Mesodermal cell (in vitro differentiated cells): ENCODE results near the gene FASN.

Experiments
- H3K27ac ChIP-seq: 2 replicates; pipeline ENCODE4 v1.7.0; 2013; ENCODE audit warnings: mild to moderate bottlenecking, low read depth, low read length, moderate library complexity; ENCODE audit not compliant: severe bottlenecking
- H3K36me3 ChIP-seq: 2 replicates; pipeline ENCODE4 v1.7.1; 2013; ENCODE audit warnings: mild to moderate bottlenecking, low read length, moderate library complexity; ENCODE audit not compliant: control insufficient read depth, insufficient read depth
- H3K4me1 ChIP-seq: one replicate; pipeline ENCODE4 v1.7.1; 2013; ENCODE audit warnings: mild to moderate bottlenecking, low read length; ENCODE audit not compliant: insufficient read depth, control insufficient read depth, poor library complexity, severe bottlenecking
- H3K4me3 ChIP-seq: 2 replicates; pipeline ENCODE4 v1.7.0; 2013; ENCODE audit warnings: low read length, control low read depth, mild to moderate bottlenecking; ENCODE audit not compliant: insufficient read depth, poor library complexity, severe bottlenecking; ENCODE audit errors: extremely low read depth
- H3K9me3 ChIP-seq: 2 replicates; pipeline ENCODE4 v1.7.1; 2013; ENCODE audit warnings: mild to moderate bottlenecking, low read length, moderate library complexity; ENCODE audit not compliant: control insufficient read depth
- WGBS, 2 experiments: methylation state at CpG; one replicate each; pipeline ENCODE4 v1.1.5; 2013; ENCODE audit warnings: missing lambda C conversion rate in 2 of 2; ENCODE audit not compliant: insufficient coverage in 2 of 2; 5-methylcytosine and 5-hydroxymethylcytosine counted together

The FASN gene

GRCh38 chr17:82085931-82086764, 11.9 kb downstream of the FASN start:
- Histone ChIP-seq H3K4me3 (no peak overlapping the region), H3K27ac (no peak overlapping the region), H3K4me1 (no peaks in the 10 kb centered on the region), H3K36me3 (peaks cover 99% of the 10 kb centered on the region), H3K9me3 (no peaks in the 10 kb centered on the region)
- WGBS, 2 experiments: 96 to 98% methylated on average over 16 to 24 of the region's 25 CpGs

- Histone ChIP-seq H3K36me3 (peaks cover 99% of the 10 kb centered on the region), H3K27ac (no peak overlapping the region)
These were observed 12.8 kb downstream of the FASN start for GRCh38 chr17:82085031-82085861.

GRCh38 chr17:82084373-82085030, 13.5 kb downstream of the FASN start:
- 97 to 98% methylated on average over 22 to 26 of the region's 31 CpGs for WGBS, 2 experiments
- H3K4me1 ChIP-seq: no peaks in the 10 kb centered on the region
- H3K9me3 ChIP-seq: no peaks in the 10 kb centered on the region
- H3K36me3 ChIP-seq: peaks cover 99% of the 10 kb centered on the region
- H3K4me3 ChIP-seq: no peak overlapping the region
- no peak overlapping the region for H3K27ac ChIP-seq

More at GRCh38 chr17:82085031-82085861, 12.8 kb downstream of the FASN start:
- Histone ChIP-seq H3K9me3 (no peaks in the 10 kb centered on the region), H3K4me1 (no peaks in the 10 kb centered on the region), H3K4me3 (no peak overlapping the region)
- WGBS, 2 experiments: 94 to 95% methylated on average over 43 to 49 of the region's 49 CpGs

GRCh38 chr17:82083533-82084359, 14.3 kb downstream of the FASN start:
- peaks cover 97% of the 10 kb centered on the region for H3K36me3 ChIP-seq
- no peaks in the 10 kb centered on the region for H3K9me3 ChIP-seq
- 96 to 97% methylated on average over 54 of the region's 55 CpGs for WGBS, 2 experiments
- no peak overlapping the region for H3K27ac ChIP-seq
- H3K4me3 ChIP-seq: no peak overlapping the region
- H3K4me1 ChIP-seq: no peaks in the 10 kb centered on the region

- WGBS, 2 experiments: 93 to 98% methylated on average over 23 to 24 of the region's 24 CpGs
These were observed 15.0 kb downstream of the FASN start for GRCh38 chr17:82083009-82083408.

GRCh38 chr17:82082456-82082855, 15.6 kb downstream of the FASN start:
- H3K4me1 ChIP-seq: no peaks in the 10 kb centered on the region
- 96 to 98% methylated on average over 17 to 19 of the region's 19 CpGs for WGBS, 2 experiments
- H3K9me3 ChIP-seq: no peaks in the 10 kb centered on the region
- H3K4me3 ChIP-seq: no peak overlapping the region
- peaks cover 96% of the 10 kb centered on the region for H3K36me3 ChIP-seq
- H3K27ac ChIP-seq: no peak overlapping the region

More at GRCh38 chr17:82083009-82083408, 15.0 kb downstream of the FASN start:
- H3K27ac ChIP-seq: no peak overlapping the region
- H3K4me3 ChIP-seq: no peak overlapping the region
- peaks cover 96% of the 10 kb centered on the region for H3K36me3 ChIP-seq
- H3K9me3 ChIP-seq: no peaks in the 10 kb centered on the region
- no peaks in the 10 kb centered on the region for H3K4me1 ChIP-seq

GRCh38 chr17:82081966-82082365, 16.1 kb downstream of the FASN start:
- WGBS, 2 experiments: 97% methylated on average over 22 of the region's 22 CpGs
- Histone ChIP-seq H3K27ac (no peak overlapping the region), H3K9me3 (no peaks in the 10 kb centered on the region), H3K4me3 (no peak overlapping the region), H3K36me3 (peaks cover 92% of the 10 kb centered on the region), H3K4me1 (no peaks in the 10 kb centered on the region)

- Histone ChIP-seq H3K4me3 (no peak overlapping the region), H3K36me3 (peaks cover 88% of the 10 kb centered on the region)
These were observed 16.5 kb downstream of the FASN start for GRCh38 chr17:82081546-82081945.

GRCh38 chr17:82080789-82081464, 17.1 kb downstream of the FASN start:
- no peaks in the 10 kb centered on the region for H3K4me1 ChIP-seq
- peaks cover 82% of the 10 kb centered on the region for H3K36me3 ChIP-seq
- H3K4me3 ChIP-seq: no peak overlapping the region
- H3K27ac ChIP-seq: no peak overlapping the region
- WGBS, 2 experiments: 98% methylated on average over 36 to 39 of the region's 44 CpGs
- no peaks in the 10 kb centered on the region for H3K9me3 ChIP-seq

More at GRCh38 chr17:82081546-82081945, 16.5 kb downstream of the FASN start:
- WGBS, 2 experiments: 93 to 99% methylated on average over 7 to 15 of the region's 20 CpGs
- Histone ChIP-seq H3K27ac (no peak overlapping the region), H3K4me1 (no peaks in the 10 kb centered on the region), H3K9me3 (no peaks in the 10 kb centered on the region)
